ENCODE results near the gene RNF39. TPM values are rescaled to one million over a fixed set of nuclear protein-coding genes. Genes with fewer than 3 reads are reported as not detected.

RNF39 gene
- total and polyA plus RNA-seq, 2 of the 13 experiments (the other 11 are each of a cell fraction or from before 2014, with no cell fraction given) = 0.13 to 1.8 TPM

GRCh38 chr6:30102970-30103871 is 27.7 kb upstream of the RNF39 start:
- FAIRE-seq = peak; percentile 87
- Histone ChIP-seq H3K27ac (ENCODE audit: extremely low read length, insufficient read depth, low read length) (peak overlapping the region; percentile 79), H3K4me3 (replicated peaks in 1 of 3; ENCODE audit: insufficient read depth in 1 of 3, low read depth in 2 of 3, low read length in 3 of 3) (peak overlapping the region; percentile 63 to 77 (median 63)), H4K20me1 (ENCODE audit: insufficient read depth, low read length) (no peaks in the 10 kb centered on the region), H3K36me3 (replicated peaks in 1 of 2; ENCODE audit: control insufficient read depth in 1 of 2, insufficient read depth in 2 of 2, low read length in 2 of 2) (no peaks in the 10 kb centered on the region), H3K79me2 (ENCODE audit: insufficient read depth, low read length) (peaks cover 9% of the 10 kb centered on the region), H3K27me3 (ENCODE audit: control insufficient read depth in 1 of 2, insufficient read depth in 2 of 2, low read length in 2 of 2) (no peaks in the 10 kb centered on the region; a peak in 1 of 5 replicates), H3K4me2 (ENCODE audit: low read depth, low read length) (peak overlapping the region; percentile 96), H3K9me3 (ENCODE audit: low read length) (no peaks in the 10 kb centered on the region), H3K9ac (ENCODE audit: insufficient read depth, low read depth, low read length) (peak overlapping the region; percentile 79), H3K4me1 (ENCODE audit: insufficient read depth, low read length) (peaks cover 56% of the 10 kb centered on the region), H2AFZ (ENCODE audit: low read length) (peak overlapping the region; percentile 55)
- intact Hi-C loops (cut with micrococcal nuclease; ENCODE audit: unreplicated experiment) = loop anchor here (1.0 to 2.0 kb wide), 6 partner anchors 28 to 161 kb away; partner anchors contain the start of genes HLA-A, POLR1H, PPP1R11 and TRIM15
- peak; percentile 90 for DNase-seq (ENCODE audit: low spot score)
- peak; percentile 68 for ATAC-seq
- CTCF ChIA-PET (ENCODE audit: low intra/inter-chr PET ratio, low total read pairs) = interaction anchor here (0.8 to 6.0 kb wide), 5 partner anchors 28 to 116 kb away, joined by 3 to 140 read pairs (median 4); no protein-coding TSS in a partner anchor
- in situ Hi-C loops (cut with HindIII; ENCODE audit: extremely low pct_ligation_motif_present, low pct_unique_long_range_greater_than_20kb) = loop anchor here (5.0 kb wide), 1 partner anchor 69 kb away; no protein-coding TSS in a partner anchor
- no TSS peak for BruUV-seq (replicated peaks)
- WGBS (ENCODE audit: low lambda C conversion rate) = 31% methylated on average over 36 of the region's 36 CpGs
- POLR2A ChIA-PET = interaction anchor here (0.7 to 3.1 kb wide), 14 partner anchors 9 to 110 kb away, joined by 3 to 43 read pairs (median 6); partner anchors contain the start of genes POLR1H, PPP1R11, TRIM15 and TRIM26
- TF ChIP-seq MIXL1 (CRISPR knock-in tag; IDR thresholded peaks at IDR 0.05) = peak; percentile 43; the same call in 1 of the 2 replicates
- no peak for TF ChIP-seq MAFF (IDR thresholded peaks at IDR 0.05; ENCODE audit: low read depth, low read length)
- no peak for TF ChIP-seq E2F1 (CRISPR knock-in tag; IDR thresholded peaks at IDR 0.05)
- no peak for TF ChIP-seq ZNF451 (CRISPR knock-in tag; IDR thresholded peaks at IDR 0.05)
- no peak for TF ChIP-seq ZNF251 (CRISPR knock-in tag; IDR thresholded peaks at IDR 0.05)
- no peak for TF ChIP-seq ZSCAN5A (CRISPR knock-in tag; IDR thresholded peaks at IDR 0.05; ENCODE audit: borderline replicate concordance)
- no peak for TF ChIP-seq ZNF407 (CRISPR knock-in tag; IDR thresholded peaks at IDR 0.05; ENCODE audit: not compliant biosample characterization)
- TF ChIP-seq KDM6A (CRISPR knock-in tag; IDR thresholded peaks at IDR 0.05; ENCODE audit: low read depth) = no peak

Measured in HepG2 (cell line).